ENCODE results near the gene RHBDF1. TPM values are rescaled to one million over a fixed set of nuclear protein-coding genes. Genes with fewer than 3 reads are reported as not detected.

RHBDF1 gene
- total RNA-seq, 4 donors from 2014 or later, result 17.7 to 66.8 (median 18.8) TPM

DNA sequence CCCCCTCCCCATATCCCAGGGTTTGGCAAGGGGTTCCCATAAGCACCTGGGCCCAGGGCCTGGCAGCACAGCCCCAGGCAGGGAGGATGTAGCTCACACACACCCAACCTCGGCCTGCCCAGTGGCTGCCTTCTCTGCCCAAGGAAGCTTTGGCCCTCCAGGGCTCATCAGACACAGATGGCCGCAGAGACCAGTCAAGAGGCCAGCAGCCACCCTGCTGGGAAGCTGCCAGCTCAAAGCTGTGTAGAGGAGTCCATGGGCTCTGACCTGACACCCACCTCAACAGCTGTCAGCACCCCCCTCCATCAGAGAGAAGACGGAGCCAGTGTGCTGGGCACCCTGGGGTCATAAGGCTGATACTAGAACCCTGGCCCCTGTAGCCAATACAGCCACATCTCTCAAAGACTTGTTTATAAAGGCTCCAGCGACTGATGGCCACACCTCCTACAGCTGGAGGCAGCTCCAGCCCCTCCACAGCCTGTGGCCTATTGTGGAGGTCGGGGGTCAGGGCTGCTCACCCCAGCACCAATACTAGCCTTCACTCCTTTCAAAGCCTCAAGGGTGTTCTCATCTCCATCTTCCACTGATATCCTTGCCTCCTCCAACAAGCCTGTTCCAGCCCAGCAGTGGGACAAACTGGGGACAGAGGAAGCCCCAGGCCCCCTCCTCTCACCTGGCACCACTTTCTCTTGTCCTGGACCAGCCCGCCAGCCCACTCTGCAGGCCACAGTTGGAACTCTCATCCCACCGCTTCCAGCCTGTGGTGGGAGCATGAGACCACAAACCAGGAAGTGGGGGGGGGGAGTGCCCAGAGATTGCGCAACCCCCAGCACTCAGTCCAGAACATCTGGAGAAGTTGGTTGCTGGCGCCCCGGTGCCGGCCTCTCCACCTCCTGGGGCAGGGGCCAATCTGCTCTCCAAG lies 3.4 kb upstream of the RHBDF1 start:
- TF ChIP-seq, protein P1, sequence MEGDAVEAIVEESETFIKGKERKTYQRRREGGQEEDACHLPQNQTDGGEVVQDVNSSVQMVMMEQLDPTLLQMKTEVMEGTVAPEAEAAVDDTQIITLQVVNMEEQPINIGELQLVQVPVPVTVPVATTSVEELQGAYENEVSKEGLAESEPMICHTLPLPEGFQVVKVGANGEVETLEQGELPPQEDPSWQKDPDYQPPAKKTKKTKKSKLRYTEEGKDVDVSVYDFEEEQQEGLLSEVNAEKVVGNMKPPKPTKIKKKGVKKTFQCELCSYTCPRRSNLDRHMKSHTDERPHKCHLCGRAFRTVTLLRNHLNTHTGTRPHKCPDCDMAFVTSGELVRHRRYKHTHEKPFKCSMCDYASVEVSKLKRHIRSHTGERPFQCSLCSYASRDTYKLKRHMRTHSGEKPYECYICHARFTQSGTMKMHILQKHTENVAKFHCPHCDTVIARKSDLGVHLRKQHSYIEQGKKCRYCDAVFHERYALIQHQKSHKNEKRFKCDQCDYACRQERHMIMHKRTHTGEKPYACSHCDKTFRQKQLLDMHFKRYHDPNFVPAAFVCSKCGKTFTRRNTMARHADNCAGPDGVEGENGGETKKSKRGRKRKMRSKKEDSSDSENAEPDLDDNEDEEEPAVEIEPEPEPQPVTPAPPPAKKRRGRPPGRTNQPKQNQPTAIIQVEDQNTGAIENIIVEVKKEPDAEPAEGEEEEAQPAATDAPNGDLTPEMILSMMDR (IDR thresholded peaks at IDR 0.05), result peak in 1 of 3 donors; percentile 11
- no peak for ATAC-seq (ENCODE audit: low FRiP score)
- peak; percentile 39 for DNase-seq (ENCODE audit: low spot score)

DNA sequence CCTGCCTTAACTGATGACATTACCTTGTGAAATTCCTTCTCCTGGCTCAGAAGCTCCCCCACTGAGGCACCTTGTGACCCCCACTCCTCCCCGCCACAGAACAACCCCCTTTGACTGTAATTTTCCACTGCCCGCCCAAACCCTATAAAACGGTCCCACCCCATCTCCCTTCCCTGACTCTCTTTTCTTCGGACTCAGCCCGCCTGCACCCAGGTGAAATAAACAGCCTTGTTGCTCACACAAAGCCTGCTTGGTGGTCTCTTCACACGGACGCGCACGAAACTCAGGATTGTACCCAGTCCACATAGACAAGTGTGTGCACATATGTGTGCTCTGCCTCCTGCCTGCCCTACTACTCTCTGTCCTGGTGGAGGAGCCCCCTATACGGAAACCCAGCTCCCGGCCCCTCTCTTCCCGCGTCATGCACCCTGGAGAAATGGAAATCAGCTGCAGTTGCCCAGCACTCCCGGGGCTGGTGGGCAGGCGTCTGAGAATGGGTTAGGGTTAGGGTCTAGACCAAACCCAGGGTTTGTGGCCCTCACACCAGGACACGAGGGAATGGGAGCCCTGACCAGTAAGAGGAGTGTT lies 2.4 kb upstream of the RHBDF1 start:
- DNase-seq (ENCODE audit: low spot score) (no peak), ATAC-seq (ENCODE audit: low FRiP score) (no peak)
- TF ChIP-seq, protein P1 (IDR thresholded peaks at IDR 0.05), result no peak

DNA sequence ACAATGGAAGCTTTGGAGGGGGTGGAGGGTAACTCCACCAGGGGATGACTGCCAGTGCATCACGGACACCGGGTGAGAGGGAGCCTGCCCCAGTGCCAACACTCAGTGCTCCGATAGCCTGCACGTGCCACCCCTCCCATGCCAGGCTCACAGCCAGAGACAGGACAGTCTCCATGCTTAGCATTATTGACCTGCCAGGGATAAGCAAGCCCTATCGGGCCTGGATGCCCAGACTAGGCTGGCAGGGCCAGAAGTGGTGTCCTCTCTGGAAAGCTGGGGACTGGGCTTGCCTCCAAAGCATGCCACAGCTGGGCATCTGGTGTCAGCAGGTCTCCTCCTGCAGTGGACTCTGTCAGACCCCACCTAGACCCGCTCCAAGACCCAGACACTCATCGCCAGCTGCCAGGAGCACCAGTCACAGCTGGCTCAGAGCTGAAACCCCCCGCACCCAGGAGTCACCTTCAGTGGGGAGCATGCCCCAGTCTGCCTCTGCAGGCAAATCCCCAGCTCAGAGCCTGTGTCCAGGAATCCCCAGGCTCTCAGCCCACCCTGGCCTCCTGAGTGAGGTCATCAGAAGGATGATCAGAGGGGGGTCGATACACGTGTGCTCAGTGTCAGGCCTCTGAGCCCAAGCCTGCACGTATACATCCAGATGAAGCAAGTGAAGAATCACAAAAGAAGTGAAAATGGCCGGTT lies 1.8 kb upstream of the RHBDF1 start:
- no peak for ATAC-seq (ENCODE audit: low FRiP score)
- no peak for DNase-seq (ENCODE audit: low spot score)
- TF ChIP-seq, protein P1 (IDR thresholded peaks at IDR 0.05), result no peak

DNA sequence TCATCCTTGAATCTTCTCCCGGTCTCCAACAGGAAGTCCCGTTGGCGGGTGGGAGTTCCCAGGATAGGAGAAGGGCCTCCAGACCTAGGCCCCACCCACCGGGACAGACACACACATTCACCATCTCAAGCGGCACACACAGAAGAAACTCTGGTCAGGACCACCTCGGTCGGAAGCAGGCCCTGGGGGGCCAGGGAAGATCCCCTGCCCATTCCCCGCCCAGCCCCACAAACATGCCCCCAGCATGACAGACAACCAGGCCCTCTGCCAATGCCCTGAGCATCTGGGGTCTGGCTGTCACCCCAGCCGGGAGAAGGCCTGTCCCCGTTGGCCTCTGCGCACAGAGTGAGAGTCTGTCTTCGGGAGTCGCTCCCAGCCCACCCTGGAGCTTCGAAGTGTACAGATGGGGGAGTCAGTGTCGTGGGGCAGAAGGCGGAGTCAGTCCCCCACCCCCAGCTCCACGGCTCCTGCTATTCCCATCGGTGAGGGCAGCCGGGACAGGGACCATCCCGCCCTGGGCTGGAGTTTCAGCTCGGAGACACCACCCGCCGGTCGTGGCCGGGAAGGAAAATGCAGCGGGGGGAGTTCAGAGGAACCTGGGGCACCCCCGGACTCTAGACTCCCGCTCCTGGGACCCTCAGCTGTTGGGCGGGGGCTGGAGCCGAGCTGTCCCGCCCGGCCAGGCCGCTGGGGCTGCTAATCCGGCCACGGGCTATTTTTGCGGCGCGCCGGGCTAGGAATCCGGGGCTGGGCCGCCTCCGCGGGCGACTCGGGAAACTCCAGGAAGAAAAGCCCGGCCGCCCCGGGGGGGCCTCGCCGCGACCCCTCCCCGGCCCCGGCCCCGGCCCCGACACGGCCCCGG lies 660 bp downstream of the RHBDF1 start:
- TF ChIP-seq, protein P1 (IDR thresholded peaks at IDR 0.05), result no peak
- DNase-seq (ENCODE audit: low spot score), result peak; percentile 49
- ATAC-seq (ENCODE audit: low FRiP score), result peak; percentile 7

DNA sequence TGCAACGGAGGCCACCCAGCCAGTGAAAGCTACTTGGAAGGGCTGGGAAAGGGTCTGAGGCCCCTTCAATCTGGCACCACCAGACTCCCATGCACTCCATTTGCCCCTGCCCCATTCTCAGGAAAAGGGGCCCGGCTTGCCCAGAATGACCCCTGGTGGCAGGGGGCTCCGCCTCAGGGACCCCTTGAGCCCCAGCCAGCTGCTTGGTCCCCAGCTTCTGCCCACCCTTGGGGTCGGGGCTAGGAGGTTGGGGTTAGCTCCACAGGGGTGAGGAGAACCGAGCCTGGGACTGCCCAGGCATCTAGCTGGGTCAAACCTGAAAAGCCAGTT lies 1.3 kb downstream of the RHBDF1 start:
- TF ChIP-seq, protein P1 (IDR thresholded peaks at IDR 0.05), result no peak
- DNase-seq (ENCODE audit: low spot score), result no peak

DNA sequence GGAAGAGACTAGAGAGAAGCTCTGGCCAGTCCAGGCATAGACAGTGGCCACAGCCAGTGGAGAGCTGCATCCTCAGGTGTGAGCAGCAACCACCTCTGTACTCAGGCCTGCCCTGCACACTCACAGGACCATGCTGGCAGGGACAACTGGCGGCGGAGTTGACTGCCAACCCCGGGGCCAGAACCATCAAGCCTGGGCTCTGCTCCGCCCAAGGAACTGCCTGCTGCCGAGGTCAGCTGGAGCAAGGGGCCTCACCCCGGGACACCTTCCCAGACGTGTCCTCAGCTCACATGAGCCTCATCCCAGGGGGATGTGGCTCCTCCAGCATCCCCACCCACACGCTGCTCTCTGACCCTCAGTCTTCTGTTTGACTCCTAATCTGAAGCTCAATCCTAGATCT lies 3.2 kb downstream of the RHBDF1 start:
- no peak for DNase-seq (ENCODE audit: low spot score)
- ATAC-seq (ENCODE audit: low FRiP score), result no peak
- TF ChIP-seq, protein P1 (IDR thresholded peaks at IDR 0.05), result no peak

More for the DNA sequence above, 1.3 kb downstream of the RHBDF1 start:
- ATAC-seq (ENCODE audit: low FRiP score), result no peak
